ENCODE results near the gene MTPN. TPM values are rescaled to one million over a fixed set of nuclear protein-coding genes. Genes with fewer than 3 reads are reported as not detected.

The MTPN gene
- total RNA-seq, 1 experiment from 2014 or later: 153 TPM

- intact Hi-C loops (cut with micrococcal nuclease): no loop called here
Measured at GRCh38 chr7:136012238-136012637, 35.1 kb upstream of the MTPN start.

DNA sequence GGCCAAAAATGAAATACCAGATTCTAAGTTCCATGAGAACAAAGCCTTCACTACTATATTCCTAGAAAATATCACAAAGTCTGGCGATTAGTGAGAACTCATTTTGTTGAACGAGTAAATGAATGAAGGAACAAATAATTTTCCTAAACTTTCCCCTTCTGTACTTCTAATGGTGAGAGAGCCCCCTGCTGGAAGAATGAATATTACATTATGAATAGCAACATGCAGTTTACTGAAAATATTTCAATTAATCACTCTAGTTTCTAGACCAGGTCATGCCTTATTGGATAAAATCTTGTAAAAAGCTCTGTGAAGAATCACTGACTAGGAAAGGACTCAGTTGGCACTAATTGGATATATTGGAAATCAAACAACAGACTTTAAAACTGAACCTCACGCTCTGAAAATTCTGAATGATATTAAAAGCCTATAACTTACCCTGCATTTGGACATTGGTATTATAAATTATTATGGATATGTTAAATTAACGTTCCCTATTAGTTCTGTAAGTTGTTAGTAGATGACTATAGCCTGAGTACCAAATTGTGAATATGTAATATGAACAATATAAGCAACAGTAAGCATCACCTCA is 32.4 kb upstream of the MTPN start:
- H3K27me3 Mint-ChIP-seq (ENCODE audit: insufficient read depth, unreplicated experiment): peaks cover 24% of the 10 kb centered on the region
- H3K27ac Mint-ChIP-seq (ENCODE audit: low read depth, unreplicated experiment): no peak overlapping the region
- POLR2A ChIA-PET: no interaction called here
- CTCF ChIA-PET: interaction anchor here (0.6 to 8.4 kb wide), 30 partner anchors 8 to 735 kb away, joined by 3 to 183 read pairs (median 4); no protein-coding TSS in a partner anchor
- peak; percentile 59 for DNase-seq (ENCODE audit: unreplicated experiment)
- TF ChIP-seq CTCF (IDR thresholded peaks at IDR 0.05; ENCODE audit: unreplicated experiment): peak; percentile 48
- no TSS peak for BruUV-seq (replicated peaks)
- intact Hi-C loops (cut with micrococcal nuclease): loop anchor here (1.0 to 2.0 kb wide), 2 partner anchors 208 to 337 kb away; no protein-coding TSS in a partner anchor
- H3K9me3 Mint-ChIP-seq (ENCODE audit: unreplicated experiment): no peaks in the 10 kb centered on the region
- no peaks in the 10 kb centered on the region for H3K36me3 Mint-ChIP-seq (ENCODE audit: insufficient read depth, unreplicated experiment)
- H3K4me3 Mint-ChIP-seq (ENCODE audit: unreplicated experiment): no peak overlapping the region
- no peaks in the 10 kb centered on the region for H3K4me1 Mint-ChIP-seq (ENCODE audit: insufficient read depth, unreplicated experiment)

More at GRCh38 chr7:136012238-136012637, 35.1 kb upstream of the MTPN start:
- Mint-ChIP-seq H3K27me3 (ENCODE audit: insufficient read depth, unreplicated experiment) (peaks cover 50% of the 10 kb centered on the region), H3K9me3 (ENCODE audit: unreplicated experiment) (no peaks in the 10 kb centered on the region), H3K27ac (ENCODE audit: low read depth, unreplicated experiment) (no peak overlapping the region), H3K36me3 (ENCODE audit: insufficient read depth, unreplicated experiment) (no peaks in the 10 kb centered on the region), H3K4me1 (ENCODE audit: insufficient read depth, unreplicated experiment) (no peaks in the 10 kb centered on the region), H3K4me3 (ENCODE audit: unreplicated experiment) (no peak overlapping the region)
- ChIA-PET POLR2A (no interaction called here), CTCF (interaction anchor here (0.6 to 8.4 kb wide), 6 partner anchors 13 to 1579 kb away, joined by 4 to 183 read pairs (median 4); no protein-coding TSS in a partner anchor)
- TF ChIP-seq CTCF (IDR thresholded peaks at IDR 0.05; ENCODE audit: unreplicated experiment): no peak
- BruUV-seq (replicated peaks): no TSS peak
- DNase-seq (ENCODE audit: unreplicated experiment): no peak

DNA sequence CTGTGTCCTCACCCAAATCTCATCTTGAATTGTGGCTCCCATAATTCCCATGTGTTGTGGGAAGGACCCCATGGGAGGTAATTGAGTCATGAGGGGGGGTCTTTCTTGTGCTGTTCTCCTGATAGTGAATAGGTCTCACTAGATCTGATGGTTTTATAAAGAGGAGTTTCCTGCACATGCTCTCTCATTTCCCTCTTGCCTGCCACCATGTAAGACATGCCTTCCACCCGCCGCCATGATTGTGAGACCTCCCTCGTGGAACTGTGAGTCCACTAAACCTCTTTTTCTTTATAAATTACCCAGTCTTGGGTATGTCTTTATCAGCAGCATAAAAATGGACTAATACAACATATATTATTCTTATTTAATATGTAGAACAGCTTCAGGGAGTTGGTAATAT is 29.0 kb upstream of the MTPN start:
- ChIA-PET POLR2A (interaction anchor here (0.6 kb wide), 1 partner anchor 10 kb away, joined by 3 read pairs; no protein-coding TSS in a partner anchor), CTCF (interaction anchor here (8.4 kb wide), 1 partner anchor 206 kb away, joined by 183 read pairs; no protein-coding TSS in a partner anchor)
- no peak for DNase-seq (ENCODE audit: unreplicated experiment)
- H3K27me3 Mint-ChIP-seq (ENCODE audit: insufficient read depth, unreplicated experiment): no peaks in the 10 kb centered on the region
- H3K4me1 Mint-ChIP-seq (ENCODE audit: insufficient read depth, unreplicated experiment): no peaks in the 10 kb centered on the region
- no peaks in the 10 kb centered on the region for H3K36me3 Mint-ChIP-seq (ENCODE audit: insufficient read depth, unreplicated experiment)
- no peaks in the 10 kb centered on the region for H3K9me3 Mint-ChIP-seq (ENCODE audit: unreplicated experiment)
- no peak for TF ChIP-seq CTCF (IDR thresholded peaks at IDR 0.05; ENCODE audit: unreplicated experiment)
- intact Hi-C loops (cut with micrococcal nuclease): no loop called here
- BruUV-seq (replicated peaks): no TSS peak
- H3K4me3 Mint-ChIP-seq (ENCODE audit: unreplicated experiment): no peak overlapping the region
- no peak overlapping the region for H3K27ac Mint-ChIP-seq (ENCODE audit: low read depth, unreplicated experiment)

- POLR2A ChIA-PET: no interaction called here
- no TSS peak for BruUV-seq (replicated peaks)
- no peak for TF ChIP-seq CTCF (IDR thresholded peaks at IDR 0.05; ENCODE audit: unreplicated experiment)
- Mint-ChIP-seq H3K9me3 (ENCODE audit: unreplicated experiment) (no peaks in the 10 kb centered on the region), H3K27ac (ENCODE audit: low read depth, unreplicated experiment) (no peak overlapping the region), H3K36me3 (ENCODE audit: insufficient read depth, unreplicated experiment) (no peaks in the 10 kb centered on the region), H3K4me1 (ENCODE audit: insufficient read depth, unreplicated experiment) (no peaks in the 10 kb centered on the region), H3K27me3 (ENCODE audit: insufficient read depth, unreplicated experiment) (no peaks in the 10 kb centered on the region), H3K4me3 (ENCODE audit: unreplicated experiment) (no peak overlapping the region)
- intact Hi-C loops (cut with micrococcal nuclease): no loop called here
- CTCF ChIA-PET: interaction anchor here (0.9 to 1.1 kb wide), 2 partner anchors 147 to 203 kb away, joined by 3 to 4 read pairs; no protein-coding TSS in a partner anchor
- no peak for DNase-seq (ENCODE audit: unreplicated experiment)
Measured at GRCh38 chr7:136004083-136004482, 26.9 kb upstream of the MTPN start.
